HG03460 (cell line): ENCODE measurements around the gene USP15.

Experiments used
- ATAC-seq: cut with Tn5 transposase; IDR thresholded peaks from one replicate; pipeline ENCODE4 v1.9.1; 2021; ENCODE audit not compliant: unreplicated experiment

USP15 gene

GRCh38 chr12:62259993-62260732 lies at the start of gene USP15:
USP15 (plus strand) TSS chr12:62260404; CDS start chr12:62260415, 11 bp downstream.
- peak; percentile 71 for ATAC-seq

GRCh38 chr12:62210422-62210821 lies 49.8 kb upstream of the USP15 start:
- no peak for ATAC-seq

GRCh38 chr12:62211510-62211909 lies 48.7 kb upstream of the USP15 start:
- no peak for ATAC-seq

DNA sequence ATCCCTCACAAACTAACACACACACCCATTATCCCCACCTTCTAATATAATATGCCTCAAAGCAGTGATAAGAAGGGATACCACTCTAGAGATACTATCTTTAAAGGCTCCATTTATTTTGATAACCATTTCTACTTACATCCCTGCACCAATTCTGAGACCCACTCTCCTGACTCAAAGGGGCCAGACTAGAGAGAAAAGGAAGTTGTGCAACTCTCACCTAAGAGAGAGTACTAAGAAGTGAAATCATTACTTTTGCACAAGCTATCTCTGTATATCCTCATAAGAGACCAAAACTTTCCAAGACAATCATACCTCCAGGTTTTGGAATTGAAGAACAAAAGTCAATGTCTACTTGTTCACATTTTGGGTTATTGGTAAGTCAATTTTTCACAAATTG lies 45.4 kb upstream of the USP15 start:
- ATAC-seq = no peak

GRCh38 chr12:62215506-62215905 lies 44.7 kb upstream of the USP15 start:
- ATAC-seq = no peak

DNA sequence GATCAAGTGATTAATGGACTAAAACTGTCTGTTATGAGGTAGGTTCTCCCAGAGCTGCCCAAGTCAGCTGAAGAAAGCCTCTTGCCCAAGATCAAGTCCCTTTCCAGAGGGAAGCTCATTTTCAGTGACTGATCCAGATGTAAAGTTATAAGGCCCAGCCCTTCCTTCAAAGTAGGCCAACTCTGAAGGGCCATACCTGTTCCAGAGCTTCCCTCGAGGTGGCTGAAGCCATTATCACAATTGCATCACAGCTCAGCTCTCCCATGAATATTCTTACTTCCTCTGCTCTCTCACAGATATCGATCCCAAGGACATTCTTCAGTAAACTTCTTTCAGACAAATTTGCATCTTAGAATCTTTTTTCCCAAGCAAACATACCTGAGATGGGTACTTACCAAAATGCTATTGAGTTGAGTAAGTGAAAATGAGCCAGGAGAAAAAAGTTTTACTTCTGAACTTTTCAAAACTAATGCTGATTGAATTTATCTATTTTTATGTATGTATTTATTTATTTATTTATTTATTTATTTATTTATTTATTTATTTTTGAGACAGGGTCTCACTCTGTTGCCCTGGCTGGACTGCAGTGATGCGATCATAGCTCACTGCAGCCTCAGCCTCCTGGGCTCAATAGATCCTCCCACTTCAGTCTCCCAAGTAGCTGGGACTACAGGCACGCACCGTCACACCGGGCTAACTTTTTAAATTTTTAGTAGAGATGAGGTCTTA lies 42.6 kb upstream of the USP15 start:
- no peak for ATAC-seq

GRCh38 chr12:62221107-62221506 lies 39.1 kb upstream of the USP15 start:
- no peak for ATAC-seq

GRCh38 chr12:62224601-62225000 lies 35.6 kb upstream of the USP15 start:
- ATAC-seq = no peak

- ATAC-seq = no peak
Observed at GRCh38 chr12:62227091-62227490, 33.1 kb upstream of the USP15 start.

DNA sequence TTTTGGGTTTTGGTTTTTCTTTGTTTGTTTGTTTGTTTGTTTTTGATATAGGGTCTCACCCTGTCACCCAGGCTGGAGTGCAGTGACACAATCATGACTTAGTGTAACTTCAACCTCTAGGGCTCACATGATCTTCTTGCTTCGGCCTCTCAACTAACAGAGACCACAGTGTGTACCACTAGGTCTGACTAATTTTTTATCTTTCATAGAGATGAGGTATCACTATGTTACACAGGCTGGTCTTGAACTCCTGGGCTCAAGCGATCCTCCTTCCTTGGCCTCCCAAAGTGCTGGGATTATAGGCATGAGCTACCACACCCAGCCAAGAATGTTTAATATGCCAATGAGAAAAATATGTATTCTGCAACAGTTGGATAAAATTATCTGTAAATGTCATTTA lies 29.6 kb upstream of the USP15 start:
- ATAC-seq = no peak

DNA sequence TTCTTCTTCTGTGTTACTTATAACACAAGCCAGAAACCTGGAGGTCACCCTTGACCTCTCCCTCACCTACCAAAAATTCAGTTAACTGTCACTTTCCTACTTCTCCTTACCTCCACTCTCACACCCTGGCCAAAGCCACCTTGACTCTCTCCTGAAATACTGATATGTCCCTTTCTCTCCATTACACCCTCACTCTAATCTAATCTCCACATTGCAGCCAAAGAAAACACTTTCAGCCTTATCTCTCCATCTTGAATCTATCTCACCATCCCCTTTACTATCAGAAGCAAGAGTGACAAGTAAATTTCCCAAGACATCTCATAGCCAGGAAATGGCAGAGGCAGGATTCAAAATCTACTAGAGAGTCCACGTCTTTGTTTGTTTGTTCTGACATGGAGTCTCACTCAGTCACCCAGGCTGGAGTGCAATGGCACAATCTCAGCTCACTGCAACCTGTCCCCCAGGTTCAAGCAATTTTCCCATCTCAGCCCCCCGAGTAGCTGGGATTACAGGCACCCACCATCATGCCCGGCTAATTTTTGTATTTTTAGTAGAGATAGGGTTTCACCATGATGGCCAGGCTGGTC lies 28.0 kb upstream of the USP15 start:
- no peak for ATAC-seq

DNA sequence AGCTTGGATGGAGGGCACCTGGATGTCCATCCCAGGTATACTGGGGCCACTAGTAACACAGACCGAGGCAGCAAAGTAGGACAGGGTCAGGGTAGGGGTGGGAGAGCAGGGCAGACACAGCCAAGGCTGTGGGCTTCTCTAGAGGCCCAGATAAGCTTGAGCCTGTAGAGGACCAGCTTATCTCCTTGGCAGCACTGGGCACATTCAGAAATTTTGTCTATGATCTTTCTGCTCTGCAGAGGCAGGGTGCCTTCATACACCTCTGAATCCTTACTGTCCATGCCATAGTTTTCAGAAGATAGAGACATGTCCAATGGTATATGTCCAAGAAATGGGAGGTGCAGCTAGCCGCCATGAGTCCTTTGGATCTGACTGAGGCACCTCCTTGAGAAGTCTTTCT lies 26.4 kb upstream of the USP15 start:
- no peak for ATAC-seq

- ATAC-seq = no peak
Observed at GRCh38 chr12:62239571-62239970, 20.6 kb upstream of the USP15 start.

- no peak for ATAC-seq
Observed at GRCh38 chr12:62247281-62248045, 12.7 kb upstream of the USP15 start.

- no peak for ATAC-seq
Observed at GRCh38 chr12:62248873-62249272, 11.3 kb upstream of the USP15 start.

GRCh38 chr12:62249419-62249818 lies 10.8 kb upstream of the USP15 start:
- no peak for ATAC-seq

DNA sequence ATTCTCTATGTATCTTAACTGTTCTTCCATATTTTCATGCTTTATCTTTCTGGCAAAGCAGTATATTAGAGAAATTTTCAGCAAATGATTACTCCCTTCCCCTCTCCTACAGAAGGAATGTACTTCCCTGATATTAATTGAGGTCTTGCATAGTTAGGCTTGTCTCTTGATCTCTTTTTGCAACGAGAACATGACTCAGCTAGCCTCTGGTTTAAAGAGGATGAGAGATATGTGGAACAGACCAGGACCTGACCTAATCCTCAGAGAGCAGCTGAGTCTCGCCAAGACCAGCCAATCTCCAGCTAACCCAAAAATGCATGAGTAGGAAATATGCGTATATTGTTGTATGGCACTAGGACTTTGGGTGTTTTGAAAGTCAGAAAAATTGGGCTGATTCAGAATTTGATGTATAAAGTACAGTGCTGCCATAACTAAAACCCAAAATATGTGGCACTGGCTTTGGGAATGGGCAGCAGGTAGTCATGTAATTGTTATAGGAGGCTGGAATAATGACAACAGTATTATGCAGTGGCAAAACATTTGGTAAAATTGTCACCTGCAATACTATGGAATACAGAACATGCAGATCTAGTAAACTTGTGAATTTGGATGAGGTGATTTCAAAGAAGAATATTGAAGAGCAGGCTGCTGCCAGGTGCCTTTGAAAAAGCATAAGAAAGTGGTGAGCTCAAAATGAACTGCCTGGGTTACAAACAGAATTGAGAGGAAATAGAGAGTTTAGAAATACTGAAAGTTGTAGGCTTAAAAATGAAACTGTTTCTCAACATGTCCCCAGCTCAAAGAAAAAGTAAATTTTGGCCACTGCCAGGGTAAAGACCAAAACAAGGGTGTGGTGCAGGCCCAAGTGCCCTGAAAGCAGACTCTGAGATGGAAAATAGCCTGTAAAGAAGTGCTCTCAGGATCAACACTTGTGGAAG lies 9.3 kb upstream of the USP15 start:
- ATAC-seq = peak; percentile 92

DNA sequence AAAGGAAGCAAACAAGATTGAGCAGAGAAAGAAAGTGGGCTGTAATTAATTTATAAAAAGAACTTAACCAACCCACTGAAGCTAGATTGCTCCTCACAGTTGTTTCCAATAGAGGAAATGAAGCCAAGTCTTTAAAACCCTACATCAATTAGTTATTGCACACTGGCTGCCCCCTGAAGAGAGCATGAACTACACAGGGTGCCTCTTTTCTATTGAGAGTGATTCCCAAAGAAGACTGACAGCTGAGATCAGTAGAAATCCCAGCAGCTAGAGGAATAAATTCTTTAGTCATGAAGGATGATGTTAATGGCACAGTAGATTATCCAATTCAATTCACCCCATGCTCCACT lies 8.6 kb upstream of the USP15 start:
- peak; percentile 45 for ATAC-seq

- no peak for ATAC-seq
Observed at GRCh38 chr12:62252576-62252975, 7.6 kb upstream of the USP15 start.

GRCh38 chr12:62254967-62255366 lies 5.2 kb upstream of the USP15 start:
- ATAC-seq = no peak
